Measurements from ENCODE around the gene GSG1L. TPM values are rescaled to one million over a fixed set of nuclear protein-coding genes. Genes with fewer than 3 reads are reported as not detected.

Gene GSG1L
- polyA plus RNA-seq, 4 donors, result 0.09 to 0.22 TPM; not detected in 2

GRCh38 chr16:27764427-27764826, 299.1 kb downstream of the GSG1L start:
- FAIRE-seq, result no peak
- Histone ChIP-seq H3K36me3 (ENCODE audit: control insufficient read depth in 3 of 3, insufficient read depth in 2 of 3, low read depth in 1 of 3, low read length in 3 of 3) (peaks cover 0 to 57% (median 11%) of the 10 kb centered on the region in 3 donors), H3K9me3 (ENCODE audit: control insufficient read depth in 2 of 2, insufficient read depth in 1 of 2, low read depth in 1 of 2, low read length in 1 of 2) (peaks cover 0 to 9% of the 10 kb centered on the region in 2 donors), H3K27ac (ENCODE audit: low read depth in 1 of 3, low read length in 2 of 3) (no peak overlapping the region), H3K27me3 (ENCODE audit: control insufficient read depth in 3 of 3, insufficient read depth in 3 of 3, low read length in 3 of 3) (no peaks in the 10 kb centered on the region), H3K4me1 (ENCODE audit: control insufficient read depth in 3 of 3, insufficient read depth in 2 of 3, low read depth in 1 of 3, low read length in 2 of 3) (no peaks in the 10 kb centered on the region), H3K4me3 (ENCODE audit: low read depth in 1 of 3, low read length in 3 of 3) (no peak overlapping the region)
- DNase-seq, result no peak
- WGBS, 3 donors, result 85 to 95% (median 88%) methylated on average over 3 of the region's 3 CpGs

- FAIRE-seq (no peak), DNase-seq (no peak)
- H3K4me3 ChIP-seq (ENCODE audit: low read depth in 1 of 3, low read length in 3 of 3), result no peak overlapping the region
- H3K9me3 ChIP-seq (ENCODE audit: control insufficient read depth in 2 of 2, insufficient read depth in 1 of 2, low read depth in 1 of 2, low read length in 1 of 2), result peaks cover 0 to 9% of the 10 kb centered on the region in 2 donors
- H3K36me3 ChIP-seq (ENCODE audit: control insufficient read depth in 3 of 3, insufficient read depth in 2 of 3, low read depth in 1 of 3, low read length in 3 of 3), result peaks cover 0 to 43% (median 9%) of the 10 kb centered on the region in 3 donors
- no peak overlapping the region for H3K27ac ChIP-seq (ENCODE audit: low read depth in 1 of 3, low read length in 2 of 3)
- H3K4me1 ChIP-seq (ENCODE audit: control insufficient read depth in 3 of 3, insufficient read depth in 2 of 3, low read depth in 1 of 3, low read length in 2 of 3), result no peaks in the 10 kb centered on the region
- H3K27me3 ChIP-seq (ENCODE audit: control insufficient read depth in 3 of 3, insufficient read depth in 3 of 3, low read length in 3 of 3), result no peaks in the 10 kb centered on the region
- 92 to 94% (median 93%) methylated on average over 3 of the region's 3 CpGs for WGBS, 3 donors
Measured at GRCh38 chr16:27762441-27762840, 301.1 kb downstream of the GSG1L start.

- Histone ChIP-seq H3K4me1 (ENCODE audit: control insufficient read depth in 3 of 3, insufficient read depth in 2 of 3, low read depth in 1 of 3, low read length in 2 of 3) (no peaks in the 10 kb centered on the region), H3K36me3 (ENCODE audit: control insufficient read depth in 3 of 3, insufficient read depth in 2 of 3, low read depth in 1 of 3, low read length in 3 of 3) (peaks cover 0 to 43% (median 9%) of the 10 kb centered on the region in 3 donors), H3K4me3 (ENCODE audit: low read depth in 1 of 3, low read length in 3 of 3) (no peak overlapping the region), H3K27me3 (ENCODE audit: control insufficient read depth in 3 of 3, insufficient read depth in 3 of 3, low read length in 3 of 3) (no peaks in the 10 kb centered on the region), H3K9me3 (ENCODE audit: control insufficient read depth in 2 of 2, insufficient read depth in 1 of 2, low read depth in 1 of 2, low read length in 1 of 2) (peaks cover 0 to 9% of the 10 kb centered on the region in 2 donors), H3K27ac (ENCODE audit: low read depth in 1 of 3, low read length in 2 of 3) (no peak overlapping the region)
- no peak for FAIRE-seq
- DNase-seq, result no peak
- 83 to 92% (median 91%) methylated on average over 7 of the region's 7 CpGs for WGBS, 3 donors
Measured at GRCh38 chr16:27761816-27762215, 301.7 kb downstream of the GSG1L start.

- DNase-seq (no peak), FAIRE-seq (no peak)
- 94 to 98% (median 94%) methylated on average over 4 of the region's 4 CpGs for WGBS, 3 donors
- Histone ChIP-seq H3K4me3 (ENCODE audit: low read depth in 1 of 3, low read length in 3 of 3) (no peak overlapping the region), H3K4me1 (ENCODE audit: control insufficient read depth in 3 of 3, insufficient read depth in 2 of 3, low read depth in 1 of 3, low read length in 2 of 3) (no peaks in the 10 kb centered on the region), H3K27me3 (ENCODE audit: control insufficient read depth in 3 of 3, insufficient read depth in 3 of 3, low read length in 3 of 3) (no peaks in the 10 kb centered on the region), H3K36me3 (ENCODE audit: control insufficient read depth in 3 of 3, insufficient read depth in 2 of 3, low read depth in 1 of 3, low read length in 3 of 3) (peaks cover 0 to 39% (median 9%) of the 10 kb centered on the region in 3 donors), H3K27ac (ENCODE audit: low read depth in 1 of 3, low read length in 2 of 3) (no peak overlapping the region), H3K9me3 (ENCODE audit: control insufficient read depth in 2 of 2, insufficient read depth in 1 of 2, low read depth in 1 of 2, low read length in 1 of 2) (peaks cover 0 to 9% of the 10 kb centered on the region in 2 donors)
Measured at GRCh38 chr16:27760789-27761176, 302.7 kb downstream of the GSG1L start.

- DNase-seq, result no peak
- Histone ChIP-seq H3K4me1 (ENCODE audit: control insufficient read depth in 3 of 3, insufficient read depth in 2 of 3, low read depth in 1 of 3, low read length in 2 of 3) (no peaks in the 10 kb centered on the region), H3K4me3 (ENCODE audit: low read depth in 1 of 3, low read length in 3 of 3) (no peak overlapping the region), H3K27me3 (ENCODE audit: control insufficient read depth in 3 of 3, insufficient read depth in 3 of 3, low read length in 3 of 3) (no peaks in the 10 kb centered on the region), H3K36me3 (ENCODE audit: control insufficient read depth in 3 of 3, insufficient read depth in 2 of 3, low read depth in 1 of 3, low read length in 3 of 3) (peaks cover 0 to 39% (median 9%) of the 10 kb centered on the region in 3 donors), H3K9me3 (ENCODE audit: control insufficient read depth in 2 of 2, insufficient read depth in 1 of 2, low read depth in 1 of 2, low read length in 1 of 2) (peaks cover 0 to 9% of the 10 kb centered on the region in 2 donors), H3K27ac (ENCODE audit: low read depth in 1 of 3, low read length in 2 of 3) (no peak overlapping the region)
- FAIRE-seq, result no peak
- WGBS, 3 donors, result 78 to 88% (median 86%) methylated on average over 13 of the region's 13 CpGs
Measured at GRCh38 chr16:27759967-27760788, 303.3 kb downstream of the GSG1L start.

GRCh38 chr16:27759301-27759871, 304.1 kb downstream of the GSG1L start:
- Histone ChIP-seq H3K27me3 (ENCODE audit: control insufficient read depth in 3 of 3, insufficient read depth in 3 of 3, low read length in 3 of 3) (no peaks in the 10 kb centered on the region), H3K4me3 (ENCODE audit: low read depth in 1 of 3, low read length in 3 of 3) (no peak overlapping the region), H3K4me1 (ENCODE audit: control insufficient read depth in 3 of 3, insufficient read depth in 2 of 3, low read depth in 1 of 3, low read length in 2 of 3) (no peaks in the 10 kb centered on the region), H3K36me3 (ENCODE audit: control insufficient read depth in 3 of 3, insufficient read depth in 2 of 3, low read depth in 1 of 3, low read length in 3 of 3) (peaks cover 0 to 43% (median 9%) of the 10 kb centered on the region in 3 donors), H3K27ac (ENCODE audit: low read depth in 1 of 3, low read length in 2 of 3) (no peak overlapping the region), H3K9me3 (ENCODE audit: control insufficient read depth in 2 of 2, insufficient read depth in 1 of 2, low read depth in 1 of 2, low read length in 1 of 2) (peaks cover 0 to 2% of the 10 kb centered on the region in 2 donors)
- no peak for FAIRE-seq
- DNase-seq, result no peak
- WGBS, 3 donors, result 85 to 95% (median 91%) methylated on average over 9 of the region's 9 CpGs

GRCh38 chr16:27758544-27758943, 305.0 kb downstream of the GSG1L start:
- no peak overlapping the region for H3K27ac ChIP-seq (ENCODE audit: low read depth in 1 of 3, low read length in 2 of 3)
- WGBS, 3 donors, result 71 to 95% (median 94%) methylated on average over 2 of the region's 2 CpGs
- no peak for FAIRE-seq

GRCh38 chr16:27756206-27756970, 307.1 kb downstream of the GSG1L start:
- DNase-seq (no peak), FAIRE-seq (no peak)
- no peak overlapping the region for H3K27ac ChIP-seq (ENCODE audit: low read depth in 1 of 3, low read length in 2 of 3)
- no peaks in the 10 kb centered on the region for H3K27me3 ChIP-seq (ENCODE audit: control insufficient read depth in 3 of 3, insufficient read depth in 3 of 3, low read length in 3 of 3)
- H3K4me1 ChIP-seq (ENCODE audit: control insufficient read depth in 3 of 3, insufficient read depth in 2 of 3, low read depth in 1 of 3, low read length in 2 of 3), result no peaks in the 10 kb centered on the region
- 85 to 91% (median 88%) methylated on average over 10 of the region's 10 CpGs for WGBS, 3 donors
- no peaks in the 10 kb centered on the region for H3K9me3 ChIP-seq (ENCODE audit: control insufficient read depth in 2 of 2, insufficient read depth in 1 of 2, low read depth in 1 of 2, low read length in 1 of 2)
- no peak overlapping the region for H3K4me3 ChIP-seq (ENCODE audit: low read depth in 1 of 3, low read length in 3 of 3)
- peaks cover 0 to 38% (median 0%) of the 10 kb centered on the region in 3 donors for H3K36me3 ChIP-seq (ENCODE audit: control insufficient read depth in 3 of 3, insufficient read depth in 2 of 3, low read depth in 1 of 3, low read length in 3 of 3)

More at GRCh38 chr16:27758544-27758943, 305.0 kb downstream of the GSG1L start:
- Histone ChIP-seq H3K36me3 (ENCODE audit: control insufficient read depth in 3 of 3, insufficient read depth in 2 of 3, low read depth in 1 of 3, low read length in 3 of 3) (peaks cover 0 to 50% (median 9%) of the 10 kb centered on the region in 3 donors), H3K27me3 (ENCODE audit: control insufficient read depth in 3 of 3, insufficient read depth in 3 of 3, low read length in 3 of 3) (no peaks in the 10 kb centered on the region), H3K4me1 (ENCODE audit: control insufficient read depth in 3 of 3, insufficient read depth in 2 of 3, low read depth in 1 of 3, low read length in 2 of 3) (no peaks in the 10 kb centered on the region), H3K4me3 (ENCODE audit: low read depth in 1 of 3, low read length in 3 of 3) (no peak overlapping the region), H3K9me3 (ENCODE audit: control insufficient read depth in 2 of 2, insufficient read depth in 1 of 2, low read depth in 1 of 2, low read length in 1 of 2) (no peaks in the 10 kb centered on the region)
- DNase-seq, result no peak
